Kidney epithelial cell (primary cell): Measurements from ENCODE around the gene SYNM. TPM values are rescaled to one million over a fixed set of nuclear protein-coding genes. Genes with fewer than 3 reads are reported as not detected.

ENCODE experiments used
- DNase-seq: peaks from one replicate; pipeline ENCODE4 v3.0.0-alpha.2; 2010; ENCODE audit warnings: low read depth
- H3K27me3 ChIP-seq: 2 replicates; pipeline ENCODE4 v1.6.0; 2011; ENCODE audit warnings: low read length; ENCODE audit not compliant: control insufficient read depth, insufficient read depth
- H3K36me3 ChIP-seq: 2 replicates; pipeline ENCODE4 v1.5.1; 2011; ENCODE audit warnings: low read length; ENCODE audit not compliant: control insufficient read depth, insufficient read depth
- H3K4me3 ChIP-seq: 2 replicates; pipeline ENCODE4 v1.5.1; 2011; ENCODE audit warnings: low read depth, mild to moderate bottlenecking, control low read depth, low read length
- total RNA-seq: library from RNA; depleted of rRNA; stranded (reverse); fragments of >200 nt; gene quantifications from 2 replicates; pipeline ENCODE4 v1.2.3, GENCODE V29; 2015
- TF ChIP-seq, protein P1 (sequence below): IDR thresholded peaks from 2 replicates; pipeline ENCODE4 v1.5.1; 2011; ENCODE audit warnings: mild to moderate bottlenecking, moderate library complexity, low read length, control low read depth, inconsistent platforms; ENCODE audit not compliant: insufficient read depth, poor library complexity, severe bottlenecking

SYNM gene
- total RNA-seq, 1 donor from 2014 or later, result 3.9 TPM

DNA sequence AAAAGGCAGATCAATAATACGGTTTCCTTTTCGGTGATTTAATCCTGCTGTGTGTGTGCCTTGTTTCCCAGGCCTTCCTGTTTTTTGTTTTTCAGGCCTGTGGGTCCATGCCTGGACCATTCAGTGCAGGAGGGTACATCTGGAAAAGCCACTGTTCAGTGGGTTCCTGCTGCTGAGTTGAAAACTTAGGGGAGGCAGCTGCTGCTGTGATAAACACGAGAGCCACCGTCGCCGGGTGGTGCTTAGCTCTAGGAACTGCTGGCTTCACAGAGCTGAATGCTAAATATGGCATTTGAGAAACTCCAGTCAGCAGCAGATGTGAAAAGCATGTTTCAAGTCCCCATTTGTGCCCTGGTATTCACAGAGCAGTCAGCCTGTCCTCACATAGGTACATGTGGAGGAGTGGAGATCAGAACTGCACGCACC, 44.0 kb downstream of the SYNM start:
- no peak for DNase-seq
- no peak overlapping the region for H3K4me3 ChIP-seq
- H3K36me3 ChIP-seq, result no peaks in the 10 kb centered on the region
- TF ChIP-seq, protein P1, sequence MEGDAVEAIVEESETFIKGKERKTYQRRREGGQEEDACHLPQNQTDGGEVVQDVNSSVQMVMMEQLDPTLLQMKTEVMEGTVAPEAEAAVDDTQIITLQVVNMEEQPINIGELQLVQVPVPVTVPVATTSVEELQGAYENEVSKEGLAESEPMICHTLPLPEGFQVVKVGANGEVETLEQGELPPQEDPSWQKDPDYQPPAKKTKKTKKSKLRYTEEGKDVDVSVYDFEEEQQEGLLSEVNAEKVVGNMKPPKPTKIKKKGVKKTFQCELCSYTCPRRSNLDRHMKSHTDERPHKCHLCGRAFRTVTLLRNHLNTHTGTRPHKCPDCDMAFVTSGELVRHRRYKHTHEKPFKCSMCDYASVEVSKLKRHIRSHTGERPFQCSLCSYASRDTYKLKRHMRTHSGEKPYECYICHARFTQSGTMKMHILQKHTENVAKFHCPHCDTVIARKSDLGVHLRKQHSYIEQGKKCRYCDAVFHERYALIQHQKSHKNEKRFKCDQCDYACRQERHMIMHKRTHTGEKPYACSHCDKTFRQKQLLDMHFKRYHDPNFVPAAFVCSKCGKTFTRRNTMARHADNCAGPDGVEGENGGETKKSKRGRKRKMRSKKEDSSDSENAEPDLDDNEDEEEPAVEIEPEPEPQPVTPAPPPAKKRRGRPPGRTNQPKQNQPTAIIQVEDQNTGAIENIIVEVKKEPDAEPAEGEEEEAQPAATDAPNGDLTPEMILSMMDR, result no peak
- no peaks in the 10 kb centered on the region for H3K27me3 ChIP-seq

DNA sequence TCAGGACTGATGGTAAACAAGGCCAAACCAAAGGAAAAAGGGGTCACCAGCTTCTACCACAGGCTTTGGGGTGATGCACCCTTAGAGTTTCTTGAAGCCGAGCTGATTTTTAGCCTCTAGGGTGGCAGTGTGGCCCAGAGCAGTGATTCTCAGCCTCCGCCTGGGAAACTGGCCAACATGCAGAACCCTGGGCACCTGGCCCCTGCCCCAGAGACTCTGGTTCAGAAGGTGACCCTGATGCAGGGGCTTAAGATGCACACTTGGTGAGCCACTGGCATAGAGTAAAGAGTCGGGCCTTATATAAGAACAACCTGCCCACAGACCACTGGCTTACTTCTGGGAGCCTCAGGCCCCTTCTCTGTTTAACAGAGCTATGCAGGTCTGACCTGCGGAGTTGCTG, 44.5 kb downstream of the SYNM start:
- TF ChIP-seq, protein P1, result no peak
- Histone ChIP-seq H3K27me3 (no peaks in the 10 kb centered on the region), H3K4me3 (no peak overlapping the region), H3K36me3 (no peaks in the 10 kb centered on the region)
- no peak for DNase-seq

DNA sequence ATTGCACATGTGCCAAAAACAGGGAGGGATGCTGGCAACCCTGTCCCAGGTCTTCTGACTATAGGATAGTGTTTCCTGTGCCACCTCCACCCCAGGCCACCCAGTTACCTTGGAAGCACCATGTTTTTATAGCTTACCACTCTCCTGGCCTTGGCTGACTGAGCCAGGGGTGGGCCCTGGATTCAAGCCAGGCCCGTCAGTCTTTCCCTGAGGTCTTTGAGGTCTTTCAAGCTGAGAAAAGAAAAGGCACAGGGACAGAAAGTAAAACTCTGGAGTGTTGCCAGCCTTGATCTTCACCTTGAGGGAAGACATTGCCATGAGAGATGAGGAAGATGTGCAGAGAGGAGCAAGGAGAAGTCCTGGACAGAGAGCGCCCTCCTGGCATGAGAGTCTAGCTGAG, 46.3 kb downstream of the SYNM start:
- TF ChIP-seq, protein P1, result no peak
- no peak overlapping the region for H3K4me3 ChIP-seq
- no peak for DNase-seq
- no peaks in the 10 kb centered on the region for H3K36me3 ChIP-seq
- H3K27me3 ChIP-seq, result no peaks in the 10 kb centered on the region

DNA sequence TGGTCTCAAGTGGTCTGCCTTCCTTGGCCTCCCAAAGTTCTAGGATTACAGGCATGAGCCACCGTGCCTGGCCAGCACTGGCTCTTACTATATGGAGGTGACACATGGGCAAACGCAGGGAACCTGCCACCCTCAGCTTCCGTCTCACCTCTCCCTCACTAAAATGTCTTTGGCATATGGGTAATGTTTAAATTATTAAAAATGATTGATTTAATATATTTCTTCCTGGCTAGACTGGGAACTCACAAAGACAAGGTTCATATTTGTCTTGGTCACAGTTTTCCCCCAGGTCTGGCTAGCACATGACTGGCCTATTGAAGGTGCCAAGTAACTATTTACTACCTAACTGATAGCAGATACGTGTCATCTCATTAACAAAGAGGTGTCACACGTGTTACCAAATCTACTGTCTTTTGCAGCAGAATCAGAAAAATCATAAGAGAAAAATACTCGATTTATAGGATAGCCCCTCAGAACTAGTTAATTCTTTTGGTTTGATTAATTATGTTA, 48.2 kb downstream of the SYNM start:
- Histone ChIP-seq H3K27me3 (no peaks in the 10 kb centered on the region), H3K36me3 (no peaks in the 10 kb centered on the region), H3K4me3 (no peak overlapping the region)
- TF ChIP-seq, protein P1, result no peak
- no peak for DNase-seq

DNA sequence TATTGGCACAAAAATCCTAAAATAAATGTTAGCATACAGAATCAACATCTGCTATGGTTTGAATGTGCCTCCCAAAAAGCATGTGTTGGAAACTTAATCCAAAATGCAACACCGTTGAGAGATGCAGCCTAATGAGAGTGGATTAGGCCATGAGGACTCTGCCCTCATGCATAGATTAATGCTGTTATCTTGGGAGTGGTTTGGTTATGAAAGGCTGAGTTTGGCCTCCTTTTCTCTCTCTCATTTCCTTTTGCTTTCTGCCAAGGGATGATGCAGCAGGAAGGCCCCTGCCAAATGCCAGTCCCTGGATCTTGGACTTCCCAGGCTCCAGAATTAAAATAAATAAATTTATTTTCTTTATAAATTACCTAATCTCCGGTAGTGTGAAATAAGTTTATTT, 49.4 kb downstream of the SYNM start:
- Histone ChIP-seq H3K4me3 (no peak overlapping the region), H3K27me3 (no peaks in the 10 kb centered on the region), H3K36me3 (no peaks in the 10 kb centered on the region)
- TF ChIP-seq, protein P1, result no peak
- no peak for DNase-seq

DNA sequence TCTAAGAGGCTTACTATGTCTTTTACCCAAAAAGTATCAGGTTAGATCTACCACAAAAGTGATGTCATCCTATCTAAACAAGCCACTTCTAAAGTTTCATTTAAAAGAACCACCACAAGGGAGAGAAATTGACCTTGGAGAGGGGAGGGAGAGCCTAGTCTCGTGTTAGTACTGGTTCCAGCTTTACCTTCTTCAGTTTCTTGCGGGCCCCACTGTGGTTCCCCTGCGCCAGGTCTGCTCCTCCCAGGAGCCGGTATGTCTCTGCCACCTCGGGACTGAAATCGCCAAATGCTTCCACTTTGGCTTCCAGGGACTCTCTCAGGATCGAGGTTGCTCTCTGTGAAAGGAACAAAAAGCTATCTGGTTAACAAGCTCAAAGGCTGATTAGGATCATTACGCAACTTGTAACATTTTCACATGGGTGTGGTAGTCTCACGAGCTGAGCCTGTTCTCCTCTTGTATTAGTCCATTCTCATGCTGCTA, 51.1 kb downstream of the SYNM start:
- no peaks in the 10 kb centered on the region for H3K36me3 ChIP-seq
- H3K27me3 ChIP-seq, result no peaks in the 10 kb centered on the region
- no peak overlapping the region for H3K4me3 ChIP-seq
- no peak for DNase-seq
- TF ChIP-seq, protein P1, result no peak
